Tibial nerve (tissue), 4 donors: ENCODE results near the gene IL1R1. TPM values are rescaled to one million over a fixed set of nuclear protein-coding genes. Genes with fewer than 3 reads are reported as not detected.
"Not testable (repeated sequence)": the region's sequence is repeated elsewhere in the genome, so short reads cannot be mapped to it uniquely, and the experiment has no call there.

ENCODE experiments used
- DNase-seq, 2 donors: peaks; one replicate each; pipeline ENCODE4 v3.0.0-alpha.2; 2019; ENCODE audit warnings: low spot score in 2 of 2
- H3K27ac ChIP-seq, 4 donors: fragments of 200-600 bp; sonication (generic) in 3 of 4; one replicate each; pipeline ENCODE4 v1.5.1; 2017 to 2019; ENCODE audit warnings: mild to moderate bottlenecking in 1 of 4
- H3K27me3 ChIP-seq, 2 donors: fragments of 200-600 bp; sonication (generic) in 1 of 2; one replicate each; pipeline versions ENCODE4 v1.5.1 to v1.6.0; 2017 to 2019
- H3K36me3 ChIP-seq, 3 donors: fragments of 200-600 bp; sonication (generic); one replicate each; pipeline ENCODE4 v1.5.1; 2018 to 2019
- H3K4me1 ChIP-seq, 4 donors: fragments of 200-600 bp; sonication (generic) in 3 of 4; one replicate each; pipeline ENCODE4 v1.5.1; 2017 to 2019
- H3K4me3 ChIP-seq, 4 donors: fragments of 200-600 bp; sonication (generic) in 3 of 4; one replicate each; pipeline ENCODE4 v1.5.1; 2017 to 2019; ENCODE audit warnings: mild to moderate bottlenecking in 1 of 4, moderate library complexity in 1 of 4
- H3K9me3 ChIP-seq, 4 donors: fragments of 200-600 bp; sonication (generic) in 3 of 4; one replicate each; pipeline ENCODE4 v1.5.1; 2017 to 2019
- EP300 ChIP-seq, 2 donors: sonication (generic); formaldehyde crosslinking; IDR thresholded peaks; one replicate each; pipeline ENCODE4 v1.6.1; 2017; ENCODE audit warnings: antibody characterized with exemption in 2 of 2, mild to moderate bottlenecking in 1 of 2
- POLR2A ChIP-seq, 2 donors: fragments of 450-650 bp; IDR thresholded peaks; one replicate each; pipeline ENCODE4 v1.6.1; 2017; ENCODE audit warnings: antibody characterized with exemption in 2 of 2, mild to moderate bottlenecking in 2 of 2, moderate library complexity in 2 of 2
- WGBS, 2 donors: methylation state at CpG; one replicate each; pipeline ENCODE4 v1.1.5; 2018; 5-methylcytosine and 5-hydroxymethylcytosine counted together
- total RNA-seq, 4 donors: library from RNA; depleted of rRNA; stranded (reverse); fragments of >200 nt; gene quantifications; one replicate each; pipeline ENCODE4 v1.1.0, GENCODE V29; 2016
- TF ChIP-seq, protein P1 (sequence below), 5 experiments: fragments of 200-600 bp in 3 of 5; fragments of 450-650 bp in 2 of 5; sonication (generic) in 3 of 5; IDR thresholded peaks; one replicate each; pipeline ENCODE4 v1.5.1; 2016 to 2019; ENCODE audit warnings: antibody characterized with exemption in 5 of 5, mild to moderate bottlenecking in 3 of 5, moderate library complexity in 2 of 5

Gene IL1R1
- total RNA-seq, 4 donors from 2014 or later = 29.5 to 81.2 (median 57.4) TPM

- no peak overlapping the region for H3K4me3 ChIP-seq
- H3K4me1 ChIP-seq = no peaks in the 10 kb centered on the region
- 81 to 93% methylated on average over 1 of the region's 1 CpG for WGBS, 2 donors
- H3K36me3 ChIP-seq = no peaks in the 10 kb centered on the region
- H3K9me3 ChIP-seq = no peaks in the 10 kb centered on the region
- peak overlapping the region in 1 of 4 donors; percentile 60 for H3K27ac ChIP-seq
- no peak for DNase-seq
- no peaks in the 10 kb centered on the region for H3K27me3 ChIP-seq
- no peak for TF ChIP-seq EP300 (IDR thresholded peaks at IDR 0.05)
- TF ChIP-seq POLR2A (IDR thresholded peaks at IDR 0.05) = no peak
- TF ChIP-seq, protein P1, sequence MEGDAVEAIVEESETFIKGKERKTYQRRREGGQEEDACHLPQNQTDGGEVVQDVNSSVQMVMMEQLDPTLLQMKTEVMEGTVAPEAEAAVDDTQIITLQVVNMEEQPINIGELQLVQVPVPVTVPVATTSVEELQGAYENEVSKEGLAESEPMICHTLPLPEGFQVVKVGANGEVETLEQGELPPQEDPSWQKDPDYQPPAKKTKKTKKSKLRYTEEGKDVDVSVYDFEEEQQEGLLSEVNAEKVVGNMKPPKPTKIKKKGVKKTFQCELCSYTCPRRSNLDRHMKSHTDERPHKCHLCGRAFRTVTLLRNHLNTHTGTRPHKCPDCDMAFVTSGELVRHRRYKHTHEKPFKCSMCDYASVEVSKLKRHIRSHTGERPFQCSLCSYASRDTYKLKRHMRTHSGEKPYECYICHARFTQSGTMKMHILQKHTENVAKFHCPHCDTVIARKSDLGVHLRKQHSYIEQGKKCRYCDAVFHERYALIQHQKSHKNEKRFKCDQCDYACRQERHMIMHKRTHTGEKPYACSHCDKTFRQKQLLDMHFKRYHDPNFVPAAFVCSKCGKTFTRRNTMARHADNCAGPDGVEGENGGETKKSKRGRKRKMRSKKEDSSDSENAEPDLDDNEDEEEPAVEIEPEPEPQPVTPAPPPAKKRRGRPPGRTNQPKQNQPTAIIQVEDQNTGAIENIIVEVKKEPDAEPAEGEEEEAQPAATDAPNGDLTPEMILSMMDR (IDR thresholded peaks at IDR 0.05) = no peak
These were observed 19.6 kb upstream of the IL1R1 start for GRCh38 chr2:102122909-102123308.

- H3K27me3 ChIP-seq, H3K27ac ChIP-seq, DNase-seq, H3K36me3 ChIP-seq, H3K4me3 ChIP-seq, H3K4me1 ChIP-seq, H3K9me3 ChIP-seq: not testable (repeated sequence)
- WGBS, 2 donors = 79 to 85% methylated on average over 5 of the region's 5 CpGs
These were observed 18.1 kb upstream of the IL1R1 start for GRCh38 chr2:102124421-102124820.

GRCh38 chr2:102126169-102126568 lies 16.4 kb upstream of the IL1R1 start:
- TF ChIP-seq, protein P1 (IDR thresholded peaks at IDR 0.05) = no peak
- no peak for TF ChIP-seq POLR2A (IDR thresholded peaks at IDR 0.05)
- no peak for TF ChIP-seq EP300 (IDR thresholded peaks at IDR 0.05)
- H3K9me3 ChIP-seq = peaks cover 0 to under 1% (median 0%) of the 10 kb centered on the region in 4 donors
- no peak for DNase-seq
- H3K27ac ChIP-seq = no peak overlapping the region
- H3K4me3 ChIP-seq = no peak overlapping the region
- no peaks in the 10 kb centered on the region for H3K4me1 ChIP-seq
- no peaks in the 10 kb centered on the region for H3K27me3 ChIP-seq
- H3K36me3 ChIP-seq = no peaks in the 10 kb centered on the region
- WGBS, 2 donors = 84 to 91% methylated on average over 4 of the region's 4 CpGs

- TF ChIP-seq POLR2A (IDR thresholded peaks at IDR 0.05) (no peak), EP300 (IDR thresholded peaks at IDR 0.05) (no peak)
- TF ChIP-seq, protein P1 (IDR thresholded peaks at IDR 0.05) = no peak
- Histone ChIP-seq H3K36me3 (no peaks in the 10 kb centered on the region), H3K27me3 (no peaks in the 10 kb centered on the region), H3K4me1 (no peaks in the 10 kb centered on the region), H3K27ac (no peak overlapping the region), H3K9me3 (peaks cover 0 to 6% (median 0%) of the 10 kb centered on the region in 4 donors), H3K4me3 (no peak overlapping the region)
- 93% methylated on average over 2 of the region's 2 CpGs for WGBS, 2 donors
- DNase-seq = no peak
These were observed 15.9 kb upstream of the IL1R1 start for GRCh38 chr2:102126660-102127059.

- no peak for TF ChIP-seq POLR2A (IDR thresholded peaks at IDR 0.05)
- no peak for TF ChIP-seq EP300 (IDR thresholded peaks at IDR 0.05)
- TF ChIP-seq, protein P1 (IDR thresholded peaks at IDR 0.05) = no peak
- Histone ChIP-seq H3K27ac (no peak overlapping the region), H3K36me3 (no peaks in the 10 kb centered on the region), H3K4me3 (no peak overlapping the region), H3K9me3 (peaks cover 0 to 10% (median 0%) of the 10 kb centered on the region in 4 donors), H3K4me1 (no peaks in the 10 kb centered on the region), H3K27me3 (no peaks in the 10 kb centered on the region)
- whole genome bisulfite sequencing, 2 donors = 89 to 96% methylated on average over 1 of the region's 1 CpG
- no peak for DNase-seq
These were observed 13.5 kb upstream of the IL1R1 start for GRCh38 chr2:102129082-102129481.
